GM21528 (cell line): ENCODE results near the gene DYTN.
A peak's percentile ranks its signal among the peaks of the same experiment; 100 is the strongest.
"Not testable (repeated sequence)": the region's sequence is repeated elsewhere in the genome, so short reads cannot be mapped to it uniquely, and the experiment has no call there.

Experiments used
- ATAC-seq: cut with Tn5 transposase; IDR thresholded peaks from one replicate; pipeline ENCODE4 v1.9.1; 2021; ENCODE audit warnings: mild to moderate bottlenecking, moderate library complexity; ENCODE audit not compliant: unreplicated experiment, low FRiP score

The DYTN gene

GRCh38 chr2:206718296-206718695 lies at the start of gene DYTN:
DYTN (minus strand) TSS chr2:206718396; CDS start chr2:206718279, 117 bp downstream.
- no peak for ATAC-seq

GRCh38 chr2:206766057-206766930 lies 48.1 kb upstream of the DYTN start:
- ATAC-seq, result no peak

GRCh38 chr2:206765242-206766056 lies 47.3 kb upstream of the DYTN start, which contains the start of the genes FASTKD2 and MDH1B:
FASTKD2 (plus strand) TSS chr2:206765606; CDS start chr2:206766694, 1,088 bp downstream.
MDH1B (minus strand) TSS chr2:206765328; CDS start chr2:206765271, 57 bp downstream.
- ATAC-seq, result peak; percentile 97

- no peak for ATAC-seq
Observed at GRCh38 chr2:206764673-206765241, 46.6 kb upstream of the DYTN start.

GRCh38 chr2:206756816-206757215 lies 38.6 kb upstream of the DYTN start:
- no peak for ATAC-seq

- ATAC-seq, result no peak
Observed at GRCh38 chr2:206740800-206741199, 22.6 kb upstream of the DYTN start.

GRCh38 chr2:206739271-206739670 lies 21.1 kb upstream of the DYTN start:
- ATAC-seq, result no peak

- ATAC-seq, result no peak
Observed at GRCh38 chr2:206736935-206737334, 18.7 kb upstream of the DYTN start.

- ATAC-seq, result no peak
Observed at GRCh38 chr2:206733341-206733740, 15.1 kb upstream of the DYTN start.

- no peak for ATAC-seq
Observed at GRCh38 chr2:206728277-206729199, 10.3 kb upstream of the DYTN start.

GRCh38 chr2:206727287-206727686 lies 9.1 kb upstream of the DYTN start:
- ATAC-seq, result no peak

GRCh38 chr2:206723288-206723687 lies 5.1 kb upstream of the DYTN start:
- ATAC-seq, result no peak

- peak; percentile 87 for ATAC-seq
Observed at GRCh38 chr2:206721256-206721920, 3.2 kb upstream of the DYTN start.

- ATAC-seq, result no peak
Observed at GRCh38 chr2:206716623-206717022, 1.6 kb downstream of the DYTN start.

GRCh38 chr2:206715183-206715582 lies 3.0 kb downstream of the DYTN start:
- not testable (repeated sequence) for ATAC-seq

- ATAC-seq, result no peak
Observed at GRCh38 chr2:206713746-206714145, 4.5 kb downstream of the DYTN start.

GRCh38 chr2:206708286-206708685 lies 9.9 kb downstream of the DYTN start:
- no peak for ATAC-seq

- no peak for ATAC-seq
Observed at GRCh38 chr2:206707164-206707701, 11.0 kb downstream of the DYTN start.
